GM12873 (cell line): ENCODE data around the gene SEPHS2.

Source experiments
- CTCF ChIP-seq: IDR thresholded peaks from 2 replicates; pipeline ENCODE4 v1.5.1; 2012; ENCODE audit warnings: low read depth, mild to moderate bottlenecking, moderate library complexity, low read length, control low read depth; ENCODE audit not compliant: insufficient read depth; ENCODE audit errors: missing control alignments

Gene SEPHS2

GRCh38 chr16:30474684-30475083 lies 29.0 kb upstream of the SEPHS2 start:
- TF ChIP-seq CTCF = no peak

DNA sequence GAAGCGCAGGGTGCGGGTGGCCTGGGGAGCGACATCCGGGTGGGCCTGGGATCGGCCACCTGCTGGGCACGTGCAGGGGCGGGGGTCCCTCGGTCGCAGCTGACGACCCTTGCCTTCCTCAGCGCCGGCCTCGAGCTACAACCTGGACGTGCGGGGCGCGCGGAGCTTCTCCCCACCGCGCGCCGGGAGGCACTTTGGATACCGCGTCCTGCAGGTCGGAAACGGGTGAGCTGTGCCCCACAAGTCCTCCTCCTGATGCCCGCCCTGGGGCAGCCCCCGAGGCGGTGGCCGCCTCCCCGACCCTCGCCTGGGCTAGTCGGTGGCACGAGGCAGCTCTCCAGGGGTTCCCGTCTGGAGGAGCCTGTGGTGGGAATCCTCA lies 28.4 kb upstream of the SEPHS2 start:
- TF ChIP-seq CTCF = no peak

- TF ChIP-seq CTCF = no peak
These were observed 27.8 kb upstream of the SEPHS2 start for GRCh38 chr16:30473231-30474073.

DNA sequence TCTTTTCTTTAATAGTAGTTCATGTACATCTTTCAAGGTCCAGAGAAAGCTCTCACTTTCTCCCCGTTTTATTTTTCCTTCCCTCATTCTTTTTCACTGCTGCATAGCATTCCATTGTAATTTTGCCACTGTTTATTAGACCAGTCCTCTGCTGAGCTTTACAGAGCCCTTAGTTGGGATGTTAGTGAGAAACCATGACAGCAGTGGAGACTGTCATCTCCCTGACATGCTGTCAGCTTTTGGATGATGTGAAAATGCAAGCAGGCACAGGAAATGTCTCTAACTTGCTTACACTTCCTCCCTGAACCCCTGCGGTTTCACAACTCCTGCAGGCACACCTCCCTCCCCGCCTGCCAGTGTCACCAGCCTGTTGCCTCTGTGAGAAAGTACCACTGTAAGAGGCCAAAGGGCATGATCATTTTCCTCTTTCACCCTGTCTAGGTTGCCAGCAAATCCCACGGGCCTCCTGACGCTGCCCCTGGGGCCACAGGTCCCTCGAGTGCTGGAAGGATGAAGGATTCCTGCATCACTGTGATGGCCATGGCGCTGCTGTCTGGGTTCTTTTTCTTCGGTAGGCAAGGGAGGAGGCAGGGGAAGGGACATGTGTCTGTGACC lies 26.8 kb upstream of the SEPHS2 start, which contains the start of gene ITGAL:
Gene ITGAL, plus strand, starts transcription at position 415 of the 615 bp plus-strand sequence. Its CDS starts 96 bp downstream, at position 511.
- no peak for TF ChIP-seq CTCF

DNA sequence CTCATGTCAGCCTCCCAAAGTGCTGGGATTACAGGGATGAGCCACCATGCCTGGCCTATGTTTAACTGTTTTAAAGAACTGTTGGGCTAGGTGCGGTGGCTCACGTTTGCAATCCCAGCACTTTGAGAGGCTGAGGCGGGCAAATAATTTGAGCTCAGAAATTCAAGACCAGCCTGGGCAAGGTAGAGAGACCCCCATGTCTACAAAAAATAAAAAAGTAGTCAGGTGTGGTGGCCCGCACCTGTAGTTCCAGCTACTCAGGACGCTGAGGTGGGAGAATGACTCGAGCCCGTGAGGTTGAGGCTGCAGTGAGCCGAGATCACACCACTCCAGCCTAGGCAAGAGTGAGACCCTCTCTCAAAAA lies 24.9 kb upstream of the SEPHS2 start:
- no peak for TF ChIP-seq CTCF

DNA sequence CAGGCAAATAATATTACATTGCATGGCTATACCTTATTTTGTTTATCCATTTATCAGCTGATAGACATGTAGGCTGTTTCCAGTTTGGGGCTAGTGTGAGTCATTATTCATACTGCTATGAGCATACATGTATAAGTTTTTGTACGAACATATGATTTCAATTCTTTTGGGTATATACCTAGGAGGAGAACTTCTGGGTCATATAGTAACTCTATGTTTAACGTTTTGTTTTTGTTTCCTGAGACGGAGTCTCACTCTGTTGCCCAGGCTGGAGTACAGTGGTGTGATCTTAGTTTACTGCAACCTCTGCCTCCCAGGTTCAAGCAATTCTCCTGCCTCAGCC lies 24.5 kb upstream of the SEPHS2 start:
- no peak for TF ChIP-seq CTCF

- no peak for TF ChIP-seq CTCF
These were observed 18.4 kb upstream of the SEPHS2 start for GRCh38 chr16:30464078-30464477.
